ENCODE data around the gene SNRNP40. TPM values are rescaled to one million over a fixed set of nuclear protein-coding genes. Genes with fewer than 3 reads are reported as not detected.

SNRNP40 gene
- total RNA-seq, 2 experiments from 2014 or later, result 79.7 to 85.0 TPM

GRCh38 chr1:31234123-31234708 lies 62.4 kb downstream of the SNRNP40 start:
- POLR2A ChIA-PET, result no interaction called here
- DNase-seq, result no peak
- Mint-ChIP-seq H3K4me3 (no peak overlapping the region), H3K27me3 (peaks cover 49% of the 10 kb centered on the region), H3K27ac (no peak overlapping the region), H3K9me3 (no peaks in the 10 kb centered on the region), H3K4me1 (peaks cover 3% of the 10 kb centered on the region), H3K36me3 (no peaks in the 10 kb centered on the region)
- ATAC-seq (ENCODE audit: low read depth), result no peak

- peaks cover 34% of the 10 kb centered on the region for H3K27me3 Mint-ChIP-seq
- no peaks in the 10 kb centered on the region for H3K36me3 Mint-ChIP-seq
- DNase-seq, result no peak
- POLR2A ChIA-PET, result no interaction called here
- no peak overlapping the region for H3K4me3 Mint-ChIP-seq
- no peak overlapping the region for H3K27ac Mint-ChIP-seq
- no peaks in the 10 kb centered on the region for H3K9me3 Mint-ChIP-seq
- H3K4me1 Mint-ChIP-seq, result no peaks in the 10 kb centered on the region
- no peak for ATAC-seq (ENCODE audit: low read depth)
Measured at GRCh38 chr1:31232689-31233088, 63.9 kb downstream of the SNRNP40 start.

GRCh38 chr1:31231802-31232201 lies 64.8 kb downstream of the SNRNP40 start:
- no peak for ATAC-seq (ENCODE audit: low read depth)
- H3K36me3 Mint-ChIP-seq, result no peaks in the 10 kb centered on the region
- DNase-seq, result no peak

DNA sequence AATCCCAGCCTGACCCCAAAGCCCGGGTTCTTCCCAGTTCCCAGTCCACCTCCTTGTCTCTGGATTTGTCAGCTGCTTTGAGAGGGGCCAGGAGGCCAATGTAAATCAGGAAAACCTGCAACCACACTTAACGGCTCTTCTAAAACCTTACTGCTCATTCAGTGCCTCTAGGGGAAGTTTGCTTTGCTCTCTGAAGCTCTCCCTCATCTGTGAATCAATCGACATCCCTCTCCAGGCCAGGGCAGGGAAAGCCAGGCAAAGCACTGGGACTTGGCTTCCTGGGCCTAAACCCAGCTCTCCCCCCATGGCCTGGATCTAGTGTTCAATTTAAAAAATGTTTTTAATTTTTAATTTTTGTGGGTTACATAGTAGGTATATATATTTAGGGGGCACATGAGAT lies 66.2 kb downstream of the SNRNP40 start:
- POLR2A ChIA-PET, result no interaction called here
- peaks cover 15% of the 10 kb centered on the region for H3K27me3 Mint-ChIP-seq
- DNase-seq (no peak), ATAC-seq (ENCODE audit: low read depth) (no peak)
- no peaks in the 10 kb centered on the region for H3K36me3 Mint-ChIP-seq
- no peaks in the 10 kb centered on the region for H3K4me1 Mint-ChIP-seq
- no peak overlapping the region for H3K27ac Mint-ChIP-seq
- no peaks in the 10 kb centered on the region for H3K9me3 Mint-ChIP-seq
- H3K4me3 Mint-ChIP-seq, result no peak overlapping the region

More at GRCh38 chr1:31231802-31232201, 64.8 kb downstream of the SNRNP40 start:
- no peak overlapping the region for H3K27ac Mint-ChIP-seq
- peaks cover 28% of the 10 kb centered on the region for H3K27me3 Mint-ChIP-seq
- no peaks in the 10 kb centered on the region for H3K9me3 Mint-ChIP-seq
- no peak overlapping the region for H3K4me3 Mint-ChIP-seq
- no peaks in the 10 kb centered on the region for H3K4me1 Mint-ChIP-seq
- POLR2A ChIA-PET, result interaction anchor here (0.6 kb wide), 1 partner anchor 198 kb away, joined by 4 read pairs; no protein-coding TSS in a partner anchor

- Mint-ChIP-seq H3K4me3 (no peak overlapping the region), H3K27ac (no peak overlapping the region), H3K27me3 (peaks cover 6% of the 10 kb centered on the region), H3K9me3 (no peaks in the 10 kb centered on the region), H3K4me1 (no peaks in the 10 kb centered on the region), H3K36me3 (no peaks in the 10 kb centered on the region)
- DNase-seq, result no peak
- no peak for ATAC-seq (ENCODE audit: low read depth)
- POLR2A ChIA-PET, result interaction anchor here (0.6 kb wide), 1 partner anchor 59 kb away, joined by 5 read pairs; no protein-coding TSS in a partner anchor
Measured at GRCh38 chr1:31228986-31229385, 67.6 kb downstream of the SNRNP40 start.

DNA sequence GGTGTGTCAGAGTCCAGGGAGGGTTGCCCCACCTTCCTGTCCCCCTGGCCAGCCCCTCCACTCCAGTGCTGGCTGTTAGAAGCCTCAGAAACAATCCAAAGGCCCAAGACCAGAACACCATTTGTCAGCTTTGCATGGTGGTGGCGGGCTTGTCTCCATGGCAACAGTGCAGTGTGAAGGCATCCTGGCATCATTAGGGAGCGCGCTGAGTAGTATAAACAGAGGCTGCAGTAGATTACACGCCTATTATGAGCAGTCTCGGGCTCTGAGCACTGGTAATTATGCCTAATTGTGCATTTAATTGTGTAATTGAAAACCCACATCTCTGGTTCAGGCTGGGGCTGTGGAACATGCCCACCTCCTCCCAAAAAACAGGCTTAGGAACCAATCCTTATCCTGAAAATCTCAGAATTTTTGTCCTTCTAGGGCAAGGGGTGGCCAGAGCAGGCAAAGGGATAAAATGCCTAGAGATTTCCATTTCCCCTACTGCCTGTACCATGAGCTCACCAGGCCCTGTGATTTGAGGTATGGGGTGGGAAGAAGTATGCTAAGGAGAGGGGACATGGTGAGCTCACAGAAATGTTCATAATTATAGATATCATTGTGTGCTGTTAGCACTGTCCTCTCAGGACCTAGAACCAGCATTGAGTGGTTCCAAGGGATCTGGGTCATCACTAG lies 68.6 kb downstream of the SNRNP40 start:
- peaks cover 4% of the 10 kb centered on the region for H3K27me3 Mint-ChIP-seq

DNA sequence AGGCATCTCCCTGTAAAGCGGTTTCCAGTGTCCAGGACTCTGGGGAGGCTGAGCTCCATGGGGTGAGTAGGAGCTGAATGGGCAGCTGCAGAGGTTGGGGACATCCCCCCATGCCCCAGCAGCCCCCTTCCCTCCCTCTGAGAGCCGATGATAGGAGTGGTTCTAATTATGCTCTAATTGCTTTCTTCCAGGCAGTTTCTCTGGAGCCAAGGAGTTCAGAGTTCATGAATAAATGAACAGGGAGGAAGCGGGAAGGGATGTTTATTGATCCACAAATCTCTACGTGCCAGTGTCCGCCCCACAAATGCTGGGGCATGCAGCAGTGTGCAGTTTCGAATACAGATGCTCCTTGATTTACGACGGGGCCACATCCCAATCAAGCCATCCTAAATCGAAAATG lies 72.5 kb downstream of the SNRNP40 start:
- Mint-ChIP-seq H3K9me3 (no peaks in the 10 kb centered on the region), H3K36me3 (no peaks in the 10 kb centered on the region), H3K27ac (no peak overlapping the region), H3K4me3 (no peak overlapping the region), H3K27me3 (peaks cover 4% of the 10 kb centered on the region), H3K4me1 (no peaks in the 10 kb centered on the region)
- ATAC-seq (ENCODE audit: low read depth) (no peak), DNase-seq (no peak)
- POLR2A ChIA-PET, result no interaction called here

More for the DNA sequence above, 68.6 kb downstream of the SNRNP40 start:
- Mint-ChIP-seq H3K9me3 (no peaks in the 10 kb centered on the region), H3K36me3 (no peaks in the 10 kb centered on the region), H3K27ac (no peak overlapping the region), H3K4me3 (no peak overlapping the region), H3K4me1 (no peaks in the 10 kb centered on the region)
- ATAC-seq (ENCODE audit: low read depth) (no peak), DNase-seq (no peak)
- POLR2A ChIA-PET, result no interaction called here

- POLR2A ChIA-PET, result no interaction called here
- Mint-ChIP-seq H3K9me3 (no peaks in the 10 kb centered on the region), H3K27ac (no peak overlapping the region), H3K4me1 (no peaks in the 10 kb centered on the region), H3K4me3 (no peak overlapping the region), H3K36me3 (no peaks in the 10 kb centered on the region), H3K27me3 (peaks cover 4% of the 10 kb centered on the region)
- no peak for DNase-seq
- no peak for ATAC-seq (ENCODE audit: low read depth)
Measured at GRCh38 chr1:31222176-31222575, 74.4 kb downstream of the SNRNP40 start.

GRCh38 chr1:31221072-31221471 lies 75.5 kb downstream of the SNRNP40 start:
- POLR2A ChIA-PET, result no interaction called here
- DNase-seq (no peak), ATAC-seq (ENCODE audit: low read depth) (no peak)
- Mint-ChIP-seq H3K27ac (no peak overlapping the region), H3K4me1 (no peaks in the 10 kb centered on the region), H3K4me3 (no peak overlapping the region), H3K27me3 (peaks cover 4% of the 10 kb centered on the region), H3K9me3 (no peaks in the 10 kb centered on the region), H3K36me3 (no peaks in the 10 kb centered on the region)

DNA sequence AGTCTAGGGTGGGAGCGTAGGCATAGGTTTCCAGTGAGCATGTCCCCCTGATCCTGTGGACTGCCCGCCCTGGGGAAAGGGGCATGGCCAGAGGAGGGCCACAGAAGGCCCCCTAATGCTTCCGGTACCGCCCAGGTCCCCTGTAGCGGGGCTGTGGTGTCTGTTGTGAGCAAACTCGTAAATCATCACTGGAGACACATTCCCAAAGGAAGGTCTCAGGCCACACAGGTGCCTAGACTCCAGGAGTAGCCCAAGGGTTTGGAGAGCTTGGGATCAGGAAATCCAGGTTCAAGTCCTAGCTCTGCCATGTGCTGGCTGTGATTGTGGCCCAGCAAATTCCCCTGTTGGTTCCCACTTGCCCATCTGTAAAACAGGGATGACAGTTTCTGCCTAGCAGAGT lies 77.1 kb downstream of the SNRNP40 start:
- ATAC-seq (ENCODE audit: low read depth), result no peak
- POLR2A ChIA-PET, result no interaction called here
- Mint-ChIP-seq H3K4me1 (no peaks in the 10 kb centered on the region), H3K9me3 (no peaks in the 10 kb centered on the region), H3K27me3 (peaks cover 7% of the 10 kb centered on the region), H3K27ac (no peak overlapping the region), H3K36me3 (no peaks in the 10 kb centered on the region), H3K4me3 (no peak overlapping the region)
- DNase-seq, result no peak

GRCh38 chr1:31218705-31219104 lies 77.9 kb downstream of the SNRNP40 start:
- POLR2A ChIA-PET, result no interaction called here
- no peaks in the 10 kb centered on the region for H3K36me3 Mint-ChIP-seq
- DNase-seq (no peak), ATAC-seq (ENCODE audit: low read depth) (no peak)
- peaks cover 9% of the 10 kb centered on the region for H3K27me3 Mint-ChIP-seq
- H3K4me1 Mint-ChIP-seq, result no peaks in the 10 kb centered on the region
- no peak overlapping the region for H3K4me3 Mint-ChIP-seq
- H3K9me3 Mint-ChIP-seq, result no peaks in the 10 kb centered on the region
- H3K27ac Mint-ChIP-seq, result no peak overlapping the region

DNA sequence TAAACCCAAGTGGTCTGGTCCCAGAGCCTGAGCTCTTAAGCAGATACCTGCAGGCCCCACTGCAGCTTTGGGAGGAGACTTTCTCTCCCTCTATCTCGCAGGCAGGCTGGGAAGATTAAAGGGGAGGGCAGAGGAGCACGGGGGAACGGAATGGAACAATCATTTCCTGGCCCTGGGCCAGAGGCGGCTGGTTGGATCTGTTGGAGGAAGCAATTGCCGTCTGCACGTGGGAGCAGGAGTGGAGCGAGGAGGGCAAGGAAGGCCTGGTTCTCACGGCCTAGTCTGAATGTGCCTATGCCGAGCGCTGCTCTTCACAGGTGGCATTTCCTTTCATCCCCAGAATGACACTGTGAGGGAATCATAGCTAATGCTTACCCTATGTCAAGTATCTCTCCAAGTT lies 80.6 kb downstream of the SNRNP40 start:
- no peaks in the 10 kb centered on the region for H3K36me3 Mint-ChIP-seq
- H3K27ac Mint-ChIP-seq, result no peak overlapping the region
- peaks cover 9% of the 10 kb centered on the region for H3K27me3 Mint-ChIP-seq
- POLR2A ChIA-PET, result no interaction called here
- no peak overlapping the region for H3K4me3 Mint-ChIP-seq
- ATAC-seq (ENCODE audit: low read depth), result no peak
- DNase-seq, result no peak
- H3K9me3 Mint-ChIP-seq, result peaks cover 8% of the 10 kb centered on the region
- H3K4me1 Mint-ChIP-seq, result no peaks in the 10 kb centered on the region

- Mint-ChIP-seq H3K4me1 (no peaks in the 10 kb centered on the region), H3K9me3 (peaks cover 12% of the 10 kb centered on the region), H3K27me3 (peaks cover 9% of the 10 kb centered on the region), H3K36me3 (no peaks in the 10 kb centered on the region), H3K4me3 (no peak overlapping the region), H3K27ac (no peak overlapping the region)
- DNase-seq (no peak), ATAC-seq (ENCODE audit: low read depth) (no peak)
- POLR2A ChIA-PET, result no interaction called here
Measured at GRCh38 chr1:31215065-31215570, 81.5 kb downstream of the SNRNP40 start.

- H3K9me3 Mint-ChIP-seq, result peaks cover 12% of the 10 kb centered on the region
- H3K4me1 Mint-ChIP-seq, result no peaks in the 10 kb centered on the region
- no peak for DNase-seq
- no peaks in the 10 kb centered on the region for H3K36me3 Mint-ChIP-seq
- H3K4me3 Mint-ChIP-seq, result no peak overlapping the region
- peaks cover 9% of the 10 kb centered on the region for H3K27me3 Mint-ChIP-seq
- no peak for ATAC-seq (ENCODE audit: low read depth)
- POLR2A ChIA-PET, result no interaction called here
- H3K27ac Mint-ChIP-seq, result no peak overlapping the region
Measured at GRCh38 chr1:31214316-31215064, 82.1 kb downstream of the SNRNP40 start.

Data from activated naive CD8-positive, alpha-beta T cell treated with anti-CD3 and anti-CD28 coated beads, Interleukin-2, amount 10 ng/mL, durations not matched to agents 7 days and 5 days (primary cell).